ENCODE results near the gene IRF9. TPM values are rescaled to one million over a fixed set of nuclear protein-coding genes. Genes with fewer than 3 reads are reported as not detected.
A peak's percentile ranks its signal among the peaks of the same experiment; 100 is the strongest.

Gene IRF9
- total RNA-seq, 1 donor from 2014 or later = 50.6 TPM

DNA sequence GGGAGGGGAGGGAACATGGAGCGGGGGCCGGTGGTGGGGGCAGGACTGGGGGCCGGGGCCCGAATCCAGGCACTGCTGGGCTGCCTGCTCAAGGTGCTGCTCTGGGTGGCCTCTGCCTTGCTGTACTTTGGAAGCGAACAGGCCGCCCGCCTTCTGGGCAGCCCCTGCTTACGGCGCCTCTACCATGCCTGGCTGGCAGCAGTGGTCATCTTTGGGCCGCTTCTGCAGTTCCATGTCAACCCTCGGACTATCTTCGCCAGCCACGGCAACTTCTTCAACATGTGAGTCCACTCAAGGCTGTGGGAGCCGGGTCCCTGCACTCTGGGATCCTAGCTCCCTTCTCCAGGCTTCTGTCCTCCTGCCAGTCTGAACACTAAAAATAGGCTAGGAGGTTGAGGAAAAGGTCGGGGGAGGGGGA lies 29.5 kb upstream of the IRF9 start:
- peaks cover 33 to 44% (median 37%) of the 10 kb centered on the region in 3 donors for H3K4me1 ChIP-seq (ENCODE audit: control insufficient read depth in 3 of 3, insufficient read depth in 3 of 3, low read length in 3 of 3)
- peak overlapping the region; percentile 96 for H3K27ac ChIP-seq (ENCODE audit: low read depth, low read length)
- peaks cover 0 to 9% (median 0%) of the 10 kb centered on the region in 3 donors for H3K36me3 ChIP-seq (ENCODE audit: control insufficient read depth in 3 of 3, insufficient read depth in 3 of 3, low read length in 3 of 3)
- H3K9me3 ChIP-seq (ENCODE audit: control insufficient read depth in 3 of 3, low read length in 3 of 3) = no peaks in the 10 kb centered on the region
- peak overlapping the region; percentile 70 to 88 (median 87) for H3K4me3 ChIP-seq (ENCODE audit: low read length in 3 of 3)
- peak overlapping the region; percentile 82 to 96 (median 82) for H3K9ac ChIP-seq (ENCODE audit: low read depth in 1 of 3, low read length in 3 of 3)
- no peaks in the 10 kb centered on the region for H3K27me3 ChIP-seq (ENCODE audit: control insufficient read depth in 3 of 3, insufficient read depth in 3 of 3, low read length in 3 of 3)

DNA sequence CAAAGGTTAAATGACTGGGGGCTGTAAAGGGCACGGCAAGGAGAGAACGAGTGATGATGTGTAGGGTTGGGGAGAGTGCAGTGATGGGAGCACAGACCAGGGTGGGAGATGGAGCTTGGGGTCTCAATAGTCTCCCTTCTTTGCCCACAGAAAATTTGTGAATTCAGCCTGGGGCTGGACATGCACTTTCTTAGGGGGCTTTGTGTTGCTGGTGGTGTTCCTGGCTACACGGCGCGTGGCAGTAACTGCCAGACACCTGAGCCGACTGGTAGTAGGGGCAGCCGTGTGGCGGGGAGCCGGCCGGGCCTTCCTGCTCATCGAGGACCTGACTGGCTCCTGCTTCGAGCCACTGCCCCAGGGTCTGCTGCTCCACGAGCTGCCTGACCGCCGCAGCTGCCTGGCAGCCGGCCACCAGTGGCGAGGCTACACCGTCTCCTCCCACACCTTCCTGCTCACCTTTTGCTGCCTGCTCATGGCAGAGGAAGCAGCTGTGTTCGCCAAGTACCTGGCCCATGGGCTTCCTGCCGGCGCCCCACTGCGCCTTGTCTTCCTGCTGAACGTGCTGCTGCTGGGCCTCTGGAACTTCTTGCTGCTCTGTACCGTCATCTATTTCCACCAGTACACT lies 28.9 kb upstream of the IRF9 start:
- Histone ChIP-seq H3K27ac (ENCODE audit: low read depth, low read length) (peak overlapping the region; percentile 96), H3K9ac (ENCODE audit: low read depth in 1 of 3, low read length in 3 of 3) (peak overlapping the region; percentile 82 to 96 (median 82)), H3K36me3 (ENCODE audit: control insufficient read depth in 3 of 3, insufficient read depth in 3 of 3, low read length in 3 of 3) (peaks cover 0 to 9% (median 3%) of the 10 kb centered on the region in 3 donors), H3K9me3 (ENCODE audit: control insufficient read depth in 3 of 3, low read length in 3 of 3) (no peaks in the 10 kb centered on the region), H3K4me3 (ENCODE audit: low read length in 3 of 3) (peak overlapping the region; percentile 70 to 88 (median 87)), H3K27me3 (ENCODE audit: control insufficient read depth in 3 of 3, insufficient read depth in 3 of 3, low read length in 3 of 3) (no peaks in the 10 kb centered on the region), H3K4me1 (ENCODE audit: control insufficient read depth in 3 of 3, insufficient read depth in 3 of 3, low read length in 3 of 3) (peaks cover 39 to 51% (median 43%) of the 10 kb centered on the region in 3 donors)

DNA sequence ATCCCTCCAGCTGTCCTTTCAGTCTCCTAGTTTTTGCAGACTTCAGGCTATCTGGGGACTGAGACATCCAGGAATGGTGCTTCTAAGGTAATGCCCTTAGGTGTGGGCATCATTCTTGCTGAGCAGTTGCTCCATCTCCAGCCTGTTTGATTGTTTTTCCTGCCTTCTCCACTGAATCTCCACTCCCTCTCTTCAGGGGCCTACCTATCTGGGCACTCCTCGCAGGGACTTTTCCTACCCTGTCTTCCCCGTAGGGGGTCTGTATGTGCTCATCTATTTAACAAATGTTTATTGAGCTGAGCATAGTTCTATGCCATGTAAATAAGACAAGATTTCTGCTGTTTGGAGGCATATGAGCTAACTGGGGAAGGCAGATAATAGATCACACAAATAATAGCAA lies 28.1 kb upstream of the IRF9 start:
- peak overlapping the region; percentile 96 for H3K27ac ChIP-seq (ENCODE audit: low read depth, low read length)
- H3K4me3 ChIP-seq (ENCODE audit: low read length in 3 of 3) = peak overlapping the region; percentile 70 to 88 (median 87)
- H3K9me3 ChIP-seq (ENCODE audit: control insufficient read depth in 3 of 3, low read length in 3 of 3) = no peaks in the 10 kb centered on the region
- no peaks in the 10 kb centered on the region for H3K27me3 ChIP-seq (ENCODE audit: control insufficient read depth in 3 of 3, insufficient read depth in 3 of 3, low read length in 3 of 3)
- H3K4me1 ChIP-seq (ENCODE audit: control insufficient read depth in 3 of 3, insufficient read depth in 3 of 3, low read length in 3 of 3) = peaks cover 46 to 59% (median 51%) of the 10 kb centered on the region in 3 donors
- peaks cover 7 to 17% (median 11%) of the 10 kb centered on the region in 3 donors for H3K36me3 ChIP-seq (ENCODE audit: control insufficient read depth in 3 of 3, insufficient read depth in 3 of 3, low read length in 3 of 3)
- H3K9ac ChIP-seq (ENCODE audit: low read depth in 1 of 3, low read length in 3 of 3) = peak overlapping the region; percentile 82 to 96 (median 82)

DNA sequence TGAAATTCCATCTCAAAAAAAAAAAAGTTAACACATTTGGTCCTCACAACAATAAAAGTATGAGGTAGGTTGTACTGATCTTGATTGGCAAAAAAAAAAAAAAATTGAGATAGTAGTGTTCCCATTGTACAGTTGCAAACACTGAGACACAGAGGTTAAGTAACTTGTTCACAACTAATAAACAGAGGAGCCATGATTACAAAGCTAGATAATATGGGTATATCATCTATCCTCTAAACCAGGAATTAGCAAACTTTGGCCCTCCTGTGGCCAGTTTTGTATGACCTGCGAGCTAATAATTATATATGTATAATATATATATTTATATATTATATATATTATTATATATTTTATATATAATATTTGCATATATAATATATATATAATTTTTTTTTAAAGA lies 27.3 kb upstream of the IRF9 start:
- no peak overlapping the region for H3K9ac ChIP-seq (ENCODE audit: low read depth in 1 of 3, low read length in 3 of 3)
- H3K27ac ChIP-seq (ENCODE audit: low read depth, low read length) = no peak overlapping the region
- H3K36me3 ChIP-seq (ENCODE audit: control insufficient read depth in 3 of 3, insufficient read depth in 3 of 3, low read length in 3 of 3) = peaks cover 14 to 24% (median 19%) of the 10 kb centered on the region in 3 donors
- no peak overlapping the region for H3K4me3 ChIP-seq (ENCODE audit: low read length in 3 of 3)
- H3K9me3 ChIP-seq (ENCODE audit: control insufficient read depth in 3 of 3, low read length in 3 of 3) = no peaks in the 10 kb centered on the region
- H3K4me1 ChIP-seq (ENCODE audit: control insufficient read depth in 3 of 3, insufficient read depth in 3 of 3, low read length in 3 of 3) = peaks cover 53 to 66% (median 58%) of the 10 kb centered on the region in 3 donors
- no peaks in the 10 kb centered on the region for H3K27me3 ChIP-seq (ENCODE audit: control insufficient read depth in 3 of 3, insufficient read depth in 3 of 3, low read length in 3 of 3)

DNA sequence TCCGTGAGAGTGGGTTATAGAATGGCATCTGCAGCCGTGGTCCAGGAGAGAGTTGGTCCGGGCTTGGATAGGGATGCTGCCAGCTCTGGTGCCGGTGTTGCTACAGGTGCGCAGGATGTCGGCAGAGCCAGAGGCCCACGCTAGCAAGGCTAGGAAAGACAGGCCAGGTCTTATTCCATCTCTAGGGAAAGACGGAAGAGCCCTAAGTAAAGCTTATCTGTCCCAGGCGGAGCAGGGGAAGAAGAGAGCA lies 25.6 kb upstream of the IRF9 start:
- peaks cover 24 to 32% (median 29%) of the 10 kb centered on the region in 3 donors for H3K36me3 ChIP-seq (ENCODE audit: control insufficient read depth in 3 of 3, insufficient read depth in 3 of 3, low read length in 3 of 3)
- no peaks in the 10 kb centered on the region for H3K27me3 ChIP-seq (ENCODE audit: control insufficient read depth in 3 of 3, insufficient read depth in 3 of 3, low read length in 3 of 3)
- H3K4me3 ChIP-seq (ENCODE audit: low read length in 3 of 3) = peak overlapping the region; percentile 72 to 87 (median 82)
- H3K4me1 ChIP-seq (ENCODE audit: control insufficient read depth in 3 of 3, insufficient read depth in 3 of 3, low read length in 3 of 3) = peaks cover 60 to 70% (median 67%) of the 10 kb centered on the region in 3 donors
- peak overlapping the region; percentile 74 to 83 (median 75) for H3K9ac ChIP-seq (ENCODE audit: low read depth in 1 of 3, low read length in 3 of 3)
- peak overlapping the region; percentile 88 for H3K27ac ChIP-seq (ENCODE audit: low read depth, low read length)
- H3K9me3 ChIP-seq (ENCODE audit: control insufficient read depth in 3 of 3, low read length in 3 of 3) = no peaks in the 10 kb centered on the region

DNA sequence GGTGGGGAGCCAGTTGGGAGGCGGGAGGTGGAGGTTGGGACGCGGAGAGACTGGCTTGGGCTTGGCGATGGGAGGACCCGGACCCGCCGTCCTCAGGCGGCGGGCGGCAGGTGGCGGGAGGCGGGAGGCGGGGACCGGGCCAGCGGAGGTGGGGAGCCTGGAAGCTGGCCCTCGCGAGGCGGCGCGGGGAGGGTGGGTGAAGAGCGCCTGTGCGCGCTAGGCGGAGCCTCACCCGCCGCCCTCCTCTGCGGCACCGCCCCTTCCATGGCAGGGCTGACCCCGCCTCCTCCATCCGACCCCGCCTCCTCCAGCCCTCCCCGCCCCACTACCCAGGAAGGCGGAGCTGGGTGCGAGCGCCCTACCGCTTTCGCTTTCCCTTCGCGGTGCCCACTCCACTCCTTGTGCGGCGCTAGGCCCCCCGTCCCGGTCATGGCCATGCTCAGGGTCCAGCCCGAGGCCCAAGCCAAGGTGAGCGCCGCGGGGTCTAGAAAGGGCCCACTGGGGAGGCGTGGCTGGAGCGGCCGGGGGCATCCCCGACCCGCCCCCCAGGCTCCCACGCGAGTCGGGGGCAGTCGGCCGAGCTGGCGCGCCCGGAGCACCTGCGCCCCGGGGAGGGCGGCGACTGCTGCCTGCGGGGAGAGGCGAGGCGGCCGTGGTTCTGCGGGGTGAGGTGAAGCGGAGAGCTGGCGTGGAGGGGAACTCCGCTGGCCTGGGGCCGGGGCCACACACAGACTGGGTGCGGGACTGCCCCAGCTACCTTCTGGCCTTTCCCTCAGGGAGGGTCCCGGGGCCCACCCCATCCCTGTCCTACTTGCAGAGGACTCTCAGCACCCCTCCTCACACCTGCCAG lies 25.0 kb upstream of the IRF9 start, which contains the start of gene PSME1:
PSME1 (plus strand) TSS at position 361 of the 850 bp plus-strand sequence; CDS start at position 430, 69 bp downstream.
- Histone ChIP-seq H3K4me3 (ENCODE audit: low read length in 3 of 3) (peak within 1 kb of the TSS; percentile 77 to 87 (median 82)), H3K27me3 (ENCODE audit: control insufficient read depth in 3 of 3, insufficient read depth in 3 of 3, low read length in 3 of 3) (no peaks in the 10 kb centered on the region), H3K9me3 (ENCODE audit: control insufficient read depth in 3 of 3, low read length in 3 of 3) (no peaks in the 10 kb centered on the region), H3K36me3 (ENCODE audit: control insufficient read depth in 3 of 3, insufficient read depth in 3 of 3, low read length in 3 of 3) (peaks cover 24 to 32% (median 29%) of the 10 kb centered on the region in 3 donors), H3K27ac (ENCODE audit: low read depth, low read length) (peak within 1 kb of the TSS; percentile 88), H3K9ac (ENCODE audit: low read depth in 1 of 3, low read length in 3 of 3) (peak within 1 kb of the TSS; percentile 76 to 92 (median 86)), H3K4me1 (ENCODE audit: control insufficient read depth in 3 of 3, insufficient read depth in 3 of 3, low read length in 3 of 3) (peaks cover 56 to 71% (median 65%) of the 10 kb centered on the region in 3 donors)

DNA sequence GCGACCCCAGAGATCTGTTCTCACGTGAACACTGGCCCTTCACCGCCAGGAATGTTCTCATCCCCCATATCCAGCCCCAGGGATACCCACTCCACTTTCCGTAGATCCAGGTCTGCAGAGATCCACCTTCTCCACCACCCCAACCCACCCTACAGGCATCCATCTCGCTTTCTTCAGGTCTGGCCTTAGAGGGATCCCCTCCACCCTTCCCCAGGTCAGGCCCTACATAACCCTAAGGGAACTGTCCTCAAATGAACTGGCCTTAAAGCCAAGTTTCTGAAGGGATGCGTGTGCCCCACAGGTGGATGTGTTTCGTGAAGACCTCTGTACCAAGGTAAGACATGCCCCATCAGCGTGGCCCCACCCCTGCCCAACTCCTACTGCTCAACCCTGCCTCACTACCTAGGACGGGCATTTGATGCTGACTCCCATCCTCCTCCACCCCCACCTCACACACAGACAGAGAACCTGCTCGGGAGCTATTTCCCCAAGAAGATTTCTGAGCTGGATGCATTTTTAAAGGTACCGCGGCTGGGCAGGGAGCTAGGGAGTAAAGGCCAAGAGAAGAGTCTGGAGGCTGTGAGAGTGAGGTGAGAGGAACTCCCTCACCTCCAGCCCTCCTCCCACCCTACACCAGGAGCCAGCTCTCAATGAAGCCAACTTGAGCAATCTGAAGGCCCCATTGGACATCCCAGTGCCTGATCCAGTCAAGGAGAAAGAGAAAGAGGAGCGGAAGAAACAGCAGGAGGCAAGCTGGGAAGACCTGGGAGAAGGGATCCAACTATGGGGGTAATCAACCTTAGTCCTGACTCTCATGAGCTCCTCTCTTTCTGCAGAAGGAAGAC lies 24.2 kb upstream of the IRF9 start:
- Histone ChIP-seq H3K9ac (ENCODE audit: low read depth in 1 of 3, low read length in 3 of 3) (peak overlapping the region; percentile 76 to 92 (median 86)), H3K4me3 (ENCODE audit: low read length in 3 of 3) (peak overlapping the region; percentile 77 to 87 (median 82)), H3K27me3 (ENCODE audit: control insufficient read depth in 3 of 3, insufficient read depth in 3 of 3, low read length in 3 of 3) (no peaks in the 10 kb centered on the region), H3K36me3 (ENCODE audit: control insufficient read depth in 3 of 3, insufficient read depth in 3 of 3, low read length in 3 of 3) (peaks cover 24 to 32% (median 29%) of the 10 kb centered on the region in 3 donors), H3K9me3 (ENCODE audit: control insufficient read depth in 3 of 3, low read length in 3 of 3) (no peaks in the 10 kb centered on the region), H3K4me1 (ENCODE audit: control insufficient read depth in 3 of 3, insufficient read depth in 3 of 3, low read length in 3 of 3) (peaks cover 54 to 72% (median 63%) of the 10 kb centered on the region in 3 donors), H3K27ac (ENCODE audit: low read depth, low read length) (peak overlapping the region; percentile 88)

DNA sequence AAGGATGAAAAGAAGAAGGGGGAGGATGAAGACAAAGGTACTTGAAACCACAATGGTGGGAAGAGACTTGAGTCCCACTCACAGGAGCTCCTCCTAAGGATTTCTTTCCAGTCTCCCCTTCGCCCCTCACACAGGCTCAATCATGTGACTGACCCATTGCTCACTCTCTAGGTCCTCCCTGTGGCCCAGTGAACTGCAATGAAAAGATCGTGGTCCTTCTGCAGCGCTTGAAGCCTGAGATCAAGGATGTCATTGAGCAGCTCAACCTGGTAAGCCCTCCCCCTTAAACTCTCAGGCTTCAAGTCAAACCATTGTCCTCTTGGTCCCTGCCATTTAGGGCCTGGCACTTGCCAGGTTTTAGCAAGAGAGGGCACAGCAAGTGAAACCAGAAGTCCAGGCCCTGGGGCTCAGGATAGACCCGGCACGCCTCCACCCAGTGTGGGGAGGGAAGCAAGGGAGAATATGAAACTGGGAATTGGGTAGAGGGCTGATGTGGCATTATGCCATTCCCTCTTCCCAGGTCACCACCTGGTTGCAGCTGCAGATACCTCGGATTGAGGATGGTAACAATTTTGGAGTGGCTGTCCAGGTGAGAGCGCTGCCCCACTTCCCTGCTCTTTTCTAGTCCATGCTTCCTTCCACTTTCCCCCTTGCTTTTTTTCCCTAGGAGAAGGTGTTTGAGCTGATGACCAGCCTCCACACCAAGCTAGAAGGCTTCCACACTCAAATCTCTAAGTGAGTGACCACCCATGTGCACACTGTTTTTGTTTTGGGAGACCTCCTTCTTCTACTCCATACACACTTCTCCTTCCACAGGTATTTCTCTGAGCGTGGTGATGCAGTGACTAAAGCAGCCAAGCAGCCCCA lies 23.3 kb upstream of the IRF9 start:
- Histone ChIP-seq H3K27ac (ENCODE audit: low read depth, low read length) (peak overlapping the region; percentile 88), H3K36me3 (ENCODE audit: control insufficient read depth in 3 of 3, insufficient read depth in 3 of 3, low read length in 3 of 3) (peaks cover 24 to 29% (median 27%) of the 10 kb centered on the region in 3 donors), H3K9ac (ENCODE audit: low read depth in 1 of 3, low read length in 3 of 3) (peak overlapping the region in 2 of 3 donors; percentile 14 to 92), H3K27me3 (ENCODE audit: control insufficient read depth in 3 of 3, insufficient read depth in 3 of 3, low read length in 3 of 3) (no peaks in the 10 kb centered on the region), H3K9me3 (ENCODE audit: control insufficient read depth in 3 of 3, low read length in 3 of 3) (no peaks in the 10 kb centered on the region), H3K4me1 (ENCODE audit: control insufficient read depth in 3 of 3, insufficient read depth in 3 of 3, low read length in 3 of 3) (peaks cover 48 to 68% (median 59%) of the 10 kb centered on the region in 3 donors), H3K4me3 (ENCODE audit: low read length in 3 of 3) (no peak overlapping the region)

Data from skeletal muscle tissue (tissue), 4 donors.